IMR-90 (cell line): ENCODE data around the gene LIN37. TPM values are rescaled to one million over a fixed set of nuclear protein-coding genes. Genes with fewer than 3 reads are reported as not detected.

Experiments used
- ATAC-seq: fragments of 200-7000 bp; cut with Tn5 transposase; 2 replicates; pipeline ENCODE4 v1.9.1; 2020; ENCODE audit warnings: low read depth, mild to moderate bottlenecking, moderate library complexity
- BruUV-seq: library from RNA; stranded (reverse); fragments of 400-500 nt; replicated peaks from 2 replicates; lab custom pipeline; 2021; lab: Mats Ljungman, UMichigan
- CTCF ChIA-PET: fragments of 300-600 bp; formaldehyde crosslinking; extraction: SDS; loops from one replicate; lab custom pipeline; 2021; ENCODE audit warnings: antibody characterized with exemption; lab: Yijun Ruan, JAX
- POLR2A ChIA-PET: fragments of 300-600 bp; sonication (Branson Sonifier 250); formaldehyde crosslinking; loops from one replicate; lab custom pipeline; 2022; ENCODE audit warnings: antibody characterized with exemption; ENCODE audit not compliant: unreplicated experiment; lab: Charles Lee
- DNase-seq: peaks from one replicate; pipeline ENCODE4 v3.0.0; 2013
- H2AFZ ChIP-seq: replicated peaks from 2 replicates; pipeline ENCODE3; 2013; ENCODE audit warnings: low read length, mild to moderate bottlenecking; ENCODE audit not compliant: poor library complexity
- H2AK5ac ChIP-seq: 2 replicates; pipeline ENCODE4 v1.6.1; 2013; ENCODE audit warnings: low read depth, low read length, inconsistent platforms
- H2AK9ac ChIP-seq: replicated peaks from 2 replicates; pipeline ENCODE3; 2013; ENCODE audit warnings: mild to moderate bottlenecking, low read depth, low read length, moderate library complexity; ENCODE audit not compliant: poor library complexity
- H2BK120ac ChIP-seq: 2 replicates; pipeline ENCODE4 v1.6.1; 2013; ENCODE audit warnings: low read depth, low read length, inconsistent platforms
- H2BK15ac ChIP-seq: 3 replicates; pipeline ENCODE4 v1.6.1; 2013; ENCODE audit warnings: low read depth, low read length, inconsistent platforms
- H2BK20ac ChIP-seq: 2 replicates; pipeline ENCODE4 v1.6.1; 2013; ENCODE audit warnings: low read depth, mild to moderate bottlenecking, inconsistent platforms, low read length, moderate library complexity
- H2BK5ac ChIP-seq: 2 replicates; pipeline ENCODE4 v1.6.1; 2013; ENCODE audit warnings: mild to moderate bottlenecking, low read depth, low read length, inconsistent platforms; ENCODE audit not compliant: poor library complexity, severe bottlenecking
- H3K14ac ChIP-seq: replicated peaks from 2 replicates; pipeline ENCODE4 v1.6.1; 2013; ENCODE audit warnings: low read depth, low read length, inconsistent platforms
- H3K18ac ChIP-seq: 2 replicates; pipeline ENCODE4 v1.6.1; 2013; ENCODE audit warnings: low read depth, low read length, control low read depth
- H3K23ac ChIP-seq: 2 replicates; pipeline ENCODE4 v1.6.1; 2013; ENCODE audit warnings: low read depth, low read length, inconsistent platforms
- H3K27ac ChIP-seq: 2 replicates; pipeline ENCODE4 v1.5.1; 2013; ENCODE audit warnings: mild to moderate bottlenecking, control low read depth, low read length; ENCODE audit not compliant: insufficient read depth
- H3K27me3 ChIP-seq: 2 replicates; pipeline ENCODE4 v1.6.1; 2013; ENCODE audit warnings: low read length; ENCODE audit not compliant: control insufficient read depth, insufficient read depth
- H3K36me3 ChIP-seq: 2 replicates; pipeline ENCODE4 v1.6.1; 2013; ENCODE audit warnings: low read length, mixed read lengths; ENCODE audit not compliant: control insufficient read depth, insufficient read depth
- H3K4ac ChIP-seq: 2 replicates; pipeline ENCODE4 v1.6.1; 2013; ENCODE audit warnings: low read depth, low read length, inconsistent platforms
- H3K4me1 ChIP-seq: 2 replicates; pipeline ENCODE4 v1.6.1; 2013; ENCODE audit warnings: low read length, mixed read lengths; ENCODE audit not compliant: control insufficient read depth, insufficient read depth
- H3K4me2 ChIP-seq: 2 replicates; pipeline ENCODE4 v1.6.1; 2013; ENCODE audit warnings: low read depth, mild to moderate bottlenecking, control low read depth, low read length, moderate library complexity
- H3K4me3 ChIP-seq: 2 replicates; pipeline ENCODE4 v1.5.1; 2013; ENCODE audit warnings: low read depth, mild to moderate bottlenecking, control low read depth, low read length, moderate library complexity; ENCODE audit not compliant: insufficient read depth
- H3K56ac ChIP-seq: 2 replicates; pipeline ENCODE4 v1.6.1; 2013; ENCODE audit warnings: low read length, inconsistent platforms; ENCODE audit not compliant: insufficient read depth; ENCODE audit errors: extremely low read depth
- H3K79me1 ChIP-seq, 2 experiments: 2 replicates each; pipeline ENCODE4 v1.6.1; 2013; ENCODE audit warnings: low read length in 2 of 2, inconsistent platforms in 1 of 2, low read depth in 1 of 2
- H3K9ac ChIP-seq: 2 replicates; pipeline ENCODE4 v1.6.1; 2013; ENCODE audit warnings: low read depth, low read length, control low read depth
- H3K9me1 ChIP-seq: 2 replicates; pipeline ENCODE4 v1.6.1; 2013; ENCODE audit warnings: low read length, inconsistent platforms; ENCODE audit not compliant: insufficient read depth
- H3K9me3 ChIP-seq: 2 replicates; pipeline ENCODE4 v1.6.1; 2013; ENCODE audit warnings: low read length; ENCODE audit not compliant: control insufficient read depth, insufficient read depth
- H4K20me1 ChIP-seq: 2 replicates; pipeline ENCODE4 v1.6.1; 2013; ENCODE audit warnings: low read length, inconsistent platforms; ENCODE audit not compliant: insufficient read depth
- H4K5ac ChIP-seq: 2 replicates; pipeline ENCODE4 v1.6.1; 2013; ENCODE audit warnings: mild to moderate bottlenecking, low read depth, low read length, control low read depth
- H4K8ac ChIP-seq, 2 experiments: 2 replicates each; pipeline ENCODE4 v1.6.1; 2013; ENCODE audit warnings: low read depth in 2 of 2, low read length in 2 of 2, control low read depth in 1 of 2, inconsistent platforms in 1 of 2
- H4K91ac ChIP-seq: 2 replicates; pipeline ENCODE4 v1.6.1; 2013; ENCODE audit warnings: low read depth, low read length, inconsistent platforms; ENCODE audit not compliant: insufficient read depth
- CHD1 ChIP-seq: IDR thresholded peaks from 2 replicates; pipeline ENCODE4 v1.6.1; 2012; ENCODE audit warnings: low read depth, low read length, improper control_type of control experiment
- FOS ChIP-seq: fragments of 150-350 bp; IDR thresholded peaks from 2 replicates; pipeline ENCODE4 v1.6.1; 2016; ENCODE audit warnings: low read depth, low read length
- MAFK ChIP-seq: IDR thresholded peaks from 2 replicates; pipeline ENCODE4 v1.6.1; 2012; ENCODE audit warnings: low read depth, low read length, improper control_type of control experiment
- MAZ ChIP-seq: IDR thresholded peaks from 2 replicates; pipeline ENCODE4 v1.6.1; 2012; ENCODE audit warnings: low read depth, mild to moderate bottlenecking, low read length, improper control_type of control experiment, moderate library complexity, borderline replicate concordance
- RFX5 ChIP-seq: IDR thresholded peaks from 2 replicates; pipeline ENCODE4 v1.8.0; 2012; ENCODE audit warnings: low read depth, mild to moderate bottlenecking, low read length, moderate library complexity
- WGBS, 2 experiments: methylation state at CpG; one replicate each; pipeline versions ENCODE4 v1.1.5 to v1.1.7; 2013; ENCODE audit warnings: missing lambda C conversion rate in 2 of 2; ENCODE audit not compliant: insufficient read length in 1 of 2; ENCODE audit errors: extremely low coverage in 2 of 2; 5-methylcytosine and 5-hydroxymethylcytosine counted together
- dilution Hi-C: fragments of 300-500 bp; cut with HindIII; formaldehyde crosslinking; loops from one replicate; pipeline ENCODE4 v1.14.3; 2018; ENCODE audit warnings: low sequenced_read_pairs; ENCODE audit not compliant: unreplicated experiment
- in situ Hi-C: fragments of 300-500 bp; cut with MboI; formaldehyde crosslinking; loops from 3 replicates; pipeline ENCODE4 v1.14.3; 2019; ENCODE audit warnings: low sequenced_read_pairs, inconsistent platforms, mixed read lengths
- intact Hi-C: fragments of 100-400 bp; cut with micrococcal nuclease; formaldehyde crosslinking; loops from 2 replicates; pipeline ENCODE4 v1.10.0; 2022
- polyA plus RNA-seq, 3 experiments: library from polyadenylated mRNA; depleted of rRNA; stranded (reverse); fragments of >200 nt; gene quantifications; 2 replicates each; pipeline ENCODE4 v1.2.3, GENCODE V29; 2012; ENCODE audit warnings: low replicate concordance in 1 of 3
- total RNA-seq: library from RNA; depleted of rRNA; stranded (reverse); fragments of >200 nt; gene quantifications from 2 replicates; pipeline ENCODE4 v1.2.3, GENCODE V29; 2012

LIN37 gene
- total and polyA plus RNA-seq, 2 of the 4 experiments (the other 2 are of a cell fraction): 12.7 to 23.1 TPM

DNA sequence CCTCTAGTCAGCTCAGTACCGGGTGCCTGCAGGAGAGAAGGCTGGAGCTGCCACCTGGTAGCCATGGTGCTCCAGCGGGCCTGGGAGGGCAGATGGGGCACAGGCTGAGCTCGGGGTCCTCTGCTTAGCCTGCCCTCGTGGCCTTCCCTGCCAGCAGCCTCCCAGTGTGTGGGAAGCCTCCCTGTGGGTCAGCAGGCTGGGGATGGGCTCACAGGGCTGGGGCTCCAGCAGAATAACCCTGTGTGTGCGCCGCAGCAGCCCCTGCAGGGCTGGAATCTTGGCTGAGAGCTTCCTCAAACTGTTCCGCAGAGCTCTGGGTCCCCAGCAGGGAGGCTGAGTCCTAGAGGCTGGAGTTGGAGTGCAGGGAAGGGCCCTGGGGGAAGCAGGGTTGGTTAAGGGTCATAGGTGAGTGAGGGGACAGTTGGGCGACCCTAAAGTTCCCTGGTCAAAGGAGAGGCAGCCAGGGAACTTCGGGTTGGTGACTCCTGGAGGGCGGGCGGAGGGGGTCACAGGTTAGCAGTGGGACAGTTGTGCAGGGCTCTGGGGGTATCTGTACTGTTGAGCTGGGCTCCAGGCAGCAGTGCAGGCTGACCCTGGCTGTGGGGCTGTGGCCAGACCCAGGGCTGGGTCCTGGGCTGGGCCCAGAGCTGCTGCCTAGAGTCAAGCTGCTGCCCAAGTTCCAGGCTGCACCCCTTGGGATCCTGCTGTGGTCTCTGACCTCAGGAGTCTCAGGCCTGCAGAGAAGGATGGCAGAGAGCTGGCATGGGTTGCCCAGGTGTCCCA is 41.0 kb downstream of the LIN37 start (continued):
- no peak for TF ChIP-seq CHD1

DNA sequence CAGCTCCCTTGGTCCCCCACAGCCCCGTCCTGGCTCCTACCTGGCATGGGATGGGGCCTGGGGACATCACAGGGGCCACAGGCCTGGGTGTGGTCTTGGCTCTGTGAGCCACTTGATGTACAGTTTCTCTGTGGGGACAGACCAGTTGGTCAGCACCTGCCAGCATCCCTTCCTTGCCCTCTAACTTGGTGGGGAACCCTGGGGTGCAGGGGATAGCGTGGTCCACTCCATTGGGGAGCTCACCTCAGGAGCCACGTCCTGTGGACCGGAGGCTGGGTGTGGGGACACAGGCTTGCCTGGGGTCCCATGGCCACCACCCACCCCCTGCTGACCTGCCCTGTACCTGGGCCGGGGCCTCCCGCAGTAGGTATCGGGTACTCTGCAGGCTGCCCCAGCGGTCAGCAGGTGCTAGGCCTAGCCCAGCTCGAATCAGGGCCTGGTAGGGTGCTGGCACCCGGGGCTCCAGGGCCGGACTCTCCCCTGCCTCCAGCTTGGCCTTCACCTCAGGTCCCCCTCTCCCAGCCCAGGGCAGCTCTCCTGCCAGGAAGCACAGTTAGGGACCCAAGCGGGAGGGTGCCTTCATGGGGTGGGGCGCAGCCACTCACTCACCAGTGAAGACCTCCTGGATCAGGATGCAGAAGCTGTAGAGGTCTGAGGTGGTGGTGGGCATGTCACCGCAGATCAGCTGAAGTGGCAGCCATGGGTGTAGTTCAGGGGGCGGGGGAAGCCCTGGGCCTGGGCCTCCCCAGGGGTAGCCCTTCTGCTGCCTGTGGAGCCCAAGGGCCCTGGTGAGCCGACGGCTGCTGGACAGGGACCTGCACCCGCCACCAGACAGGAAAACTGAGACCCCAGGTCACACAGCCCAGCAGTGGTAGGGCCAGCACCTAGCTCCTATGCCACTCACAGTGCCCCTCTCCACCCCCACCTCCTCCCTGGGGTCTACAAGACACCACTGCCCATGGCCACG is 41.9 kb downstream of the LIN37 start:
- no peak overlapping the region for H3K4ac ChIP-seq
- TF ChIP-seq RFX5 (no peak), FOS (no peak), MAFK (no peak), MAZ (no peak)
- ATAC-seq (no peak), DNase-seq (no peak)
- no peak overlapping the region for H3K27ac ChIP-seq
- POLR2A ChIA-PET: no interaction called here
- H3K9me1 ChIP-seq: no peaks in the 10 kb centered on the region
- H4K20me1 ChIP-seq: no peaks in the 10 kb centered on the region
- no peak overlapping the region for H3K9ac ChIP-seq
- in situ Hi-C loops: no loop called here
- H3K36me3 ChIP-seq: no peaks in the 10 kb centered on the region; the same call in 1 of the 2 replicates
- no TSS peak for BruUV-seq
- intact Hi-C loops: no loop called here
- no peak overlapping the region for H4K8ac ChIP-seq
- no peak overlapping the region for H2AFZ ChIP-seq
- no peak overlapping the region for H3K18ac ChIP-seq
- H4K91ac ChIP-seq: no peak overlapping the region
- dilution Hi-C loops: no loop called here
- H3K9me3 ChIP-seq: no peaks in the 10 kb centered on the region
- WGBS, 2 experiments: no CpG with 5 or more reads among the region's 19 CpGs
- no peak overlapping the region for H3K4me2 ChIP-seq
- H3K4me3 ChIP-seq: no peak overlapping the region
- no peak overlapping the region for H2BK15ac ChIP-seq
- H3K14ac ChIP-seq: no peak overlapping the region
- no peak overlapping the region for H2AK5ac ChIP-seq
- H2BK20ac ChIP-seq: no peak overlapping the region
- no peak overlapping the region for H3K23ac ChIP-seq
- CTCF ChIA-PET: no interaction called here
- no peak overlapping the region for H2AK9ac ChIP-seq
- H3K79me1 ChIP-seq: no peaks in the 10 kb centered on the region
- H3K4me1 ChIP-seq: no peaks in the 10 kb centered on the region
- no peak overlapping the region for H2BK120ac ChIP-seq
- no peak overlapping the region for H4K5ac ChIP-seq
- no peak overlapping the region for H3K56ac ChIP-seq
- no peak overlapping the region for H2BK5ac ChIP-seq
- H3K27me3 ChIP-seq: no peaks in the 10 kb centered on the region; the same call in 1 of the 2 replicates
